Stimulated activated CD8-positive, alpha-beta memory T cell treated with anti-CD3 and anti-CD28 coated beads, Interleukin-7, amount 100 ng/mL, for 1 hour (primary cell): ENCODE results near the gene ST8SIA1.

Source experiments
- DNase-seq, 2 donors: peaks; one replicate each; pipeline ENCODE4 v3.0.0-alpha.2; 2020; ENCODE audit warnings: low read depth in 2 of 2

The ST8SIA1 gene

GRCh38 chr12:22329621-22330020 lies 4.9 kb downstream of the ST8SIA1 start:
- DNase-seq, result no peak

GRCh38 chr12:22325218-22325617 lies 9.3 kb downstream of the ST8SIA1 start:
- no peak for DNase-seq

DNA sequence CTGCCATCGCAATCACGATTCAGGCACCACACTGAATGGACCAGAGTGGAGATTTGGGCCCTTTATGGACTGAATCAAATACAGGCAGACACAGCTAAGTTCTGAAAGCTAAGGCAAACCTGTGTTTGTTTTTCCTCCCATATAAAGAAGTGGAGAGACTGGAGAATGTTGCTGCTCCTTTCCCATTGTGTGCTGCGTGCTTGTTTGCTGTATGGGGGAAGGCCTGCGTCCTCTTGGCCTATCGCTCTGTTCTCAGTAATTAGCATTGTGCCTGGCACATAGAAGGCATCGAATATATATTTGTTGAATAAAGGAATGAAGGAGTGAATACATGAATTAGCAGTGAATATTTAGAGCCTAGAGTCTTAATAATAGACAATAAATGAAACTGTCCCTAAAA lies 12.4 kb downstream of the ST8SIA1 start:
- DNase-seq, result no peak

DNA sequence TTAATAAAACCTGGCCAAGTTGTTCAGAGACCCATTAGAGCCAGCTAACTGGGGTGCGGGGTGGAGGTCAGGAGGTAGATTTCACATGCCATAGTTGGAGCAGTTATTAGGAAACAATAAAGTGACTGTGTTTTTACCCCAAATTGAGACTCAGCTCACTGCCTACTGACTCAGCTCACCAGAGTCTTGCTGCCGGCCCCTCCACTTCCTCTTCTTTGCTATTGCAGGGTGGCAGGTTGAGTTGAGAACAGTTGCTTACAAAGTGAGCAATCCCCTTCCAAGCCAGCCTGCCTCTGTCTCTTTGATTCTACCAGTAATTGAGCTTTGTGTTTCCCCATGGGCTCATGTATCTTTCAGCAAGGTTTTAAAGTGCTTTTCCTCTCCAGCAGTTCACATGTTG lies 12.9 kb downstream of the ST8SIA1 start:
- DNase-seq, result no peak

DNA sequence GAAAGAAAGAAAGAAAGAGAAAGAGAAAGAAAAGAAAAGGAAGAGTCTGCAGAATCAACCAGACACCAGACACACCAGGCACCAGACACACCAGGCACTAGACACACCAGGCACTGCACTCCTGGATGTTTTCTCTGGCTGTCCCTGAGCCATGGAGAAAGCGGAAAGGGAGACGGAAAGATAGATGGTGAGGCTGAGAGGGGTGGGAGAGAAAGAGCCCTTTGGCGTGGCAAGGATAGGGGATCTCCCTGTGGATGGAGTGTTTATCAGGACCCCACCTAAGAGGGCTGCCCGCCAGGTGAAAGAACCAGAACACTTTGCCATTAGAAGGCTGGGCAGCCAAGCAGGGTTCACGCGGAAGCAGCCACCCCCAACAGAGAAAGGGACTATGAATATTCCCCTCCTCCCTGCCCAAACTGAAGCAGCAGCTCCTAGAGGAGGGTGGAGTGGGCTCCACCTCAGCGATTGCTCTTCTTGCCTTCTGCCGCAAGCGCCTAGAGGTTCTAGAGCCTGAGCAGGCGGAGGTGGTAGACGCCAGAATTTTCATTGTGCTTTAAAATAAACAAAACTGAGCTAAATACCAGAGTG lies 13.4 kb downstream of the ST8SIA1 start:
- DNase-seq, result no peak

DNA sequence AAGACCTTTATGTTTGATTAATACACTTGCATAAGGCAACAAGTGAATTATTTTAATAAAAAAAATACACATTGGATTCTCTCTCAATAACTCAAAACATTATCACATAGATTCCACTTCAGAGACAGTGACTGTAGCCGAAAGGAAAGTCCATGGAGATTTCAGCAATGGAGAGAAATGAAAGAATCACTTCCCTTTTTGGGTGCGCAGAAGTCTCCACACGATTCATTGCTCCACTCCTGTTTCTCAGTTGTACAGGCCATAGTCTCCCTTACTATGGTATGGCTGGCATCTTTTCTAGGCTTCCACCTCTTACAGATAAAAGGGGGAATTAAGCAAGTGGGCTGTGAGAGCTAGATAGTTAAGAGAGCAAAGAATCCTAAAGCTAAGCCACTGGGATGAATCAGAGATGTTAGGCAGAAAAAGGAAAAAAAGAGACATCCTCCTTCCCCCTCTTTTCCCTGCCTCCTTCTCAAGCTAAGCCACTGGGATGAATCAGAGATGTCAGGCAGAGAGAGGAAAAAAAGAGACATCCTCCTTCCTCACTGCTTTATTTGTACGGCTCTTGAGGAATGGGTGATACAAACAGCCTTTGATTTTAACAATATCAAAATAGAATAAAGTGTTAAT lies 16.3 kb downstream of the ST8SIA1 start:
- no peak for DNase-seq

DNA sequence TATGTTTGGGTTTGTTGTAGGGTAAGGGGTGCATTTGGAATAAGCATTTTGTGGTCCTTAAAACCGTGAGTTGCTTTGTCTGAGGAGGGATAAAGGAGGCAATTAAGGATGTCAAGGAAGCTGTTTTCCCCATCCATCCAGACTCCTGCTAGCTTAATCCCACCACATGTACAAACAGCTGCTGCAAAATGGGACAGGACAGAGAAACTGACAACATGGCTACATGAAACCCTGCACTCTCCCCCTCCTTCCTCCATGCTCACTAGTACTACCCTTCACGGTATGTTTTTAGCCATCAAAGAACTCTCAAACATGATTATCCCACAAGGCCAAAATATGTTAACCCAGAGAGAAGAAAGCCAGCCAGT lies 20.6 kb downstream of the ST8SIA1 start:
- no peak for DNase-seq

- no peak for DNase-seq
Observed at GRCh38 chr12:22313286-22313962, 21.1 kb downstream of the ST8SIA1 start.

GRCh38 chr12:22312336-22312735 lies 22.2 kb downstream of the ST8SIA1 start:
- DNase-seq, result no peak

DNA sequence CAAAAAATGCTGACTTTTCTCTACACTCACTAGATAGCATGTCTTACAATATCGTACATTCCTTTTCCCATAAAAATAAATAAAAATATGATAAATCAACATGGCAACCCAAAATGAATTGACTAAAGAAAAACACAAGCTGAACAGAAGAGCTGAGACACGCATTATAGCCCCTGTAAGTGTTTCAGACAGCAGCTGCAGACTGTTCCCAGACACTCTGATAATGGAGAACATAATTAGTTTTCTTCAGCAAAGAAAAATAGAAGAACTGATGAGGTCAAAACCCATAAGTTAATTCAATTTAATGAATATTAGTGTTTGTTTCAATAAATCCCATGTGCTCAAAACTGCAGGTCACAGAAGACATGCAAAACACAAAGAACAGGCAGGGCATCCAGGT lies 23.8 kb downstream of the ST8SIA1 start:
- DNase-seq, result no peak

DNA sequence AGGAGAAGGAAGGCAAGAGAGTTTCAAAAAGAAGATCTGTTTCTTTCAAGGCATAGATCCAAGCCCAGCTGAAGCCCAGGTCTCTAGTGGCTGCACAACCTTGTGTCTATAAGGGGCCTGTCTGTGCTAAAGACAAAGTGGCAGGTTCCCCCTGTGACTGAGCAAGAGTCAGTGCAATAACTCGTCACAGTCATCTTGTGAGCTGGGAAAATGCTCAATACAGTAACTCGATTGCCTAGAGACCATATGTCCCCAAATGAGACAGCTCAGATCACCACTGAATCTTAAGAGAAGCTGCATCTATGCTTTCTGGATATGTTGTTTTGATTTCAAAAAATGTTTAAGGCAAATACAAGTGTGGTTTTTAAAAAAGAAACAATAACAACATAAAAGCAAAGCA lies 24.2 kb downstream of the ST8SIA1 start:
- no peak for DNase-seq

- DNase-seq, result no peak
Observed at GRCh38 chr12:22307811-22308210, 26.7 kb downstream of the ST8SIA1 start.

- DNase-seq, result no peak
Observed at GRCh38 chr12:22306311-22306710, 28.2 kb downstream of the ST8SIA1 start.

DNA sequence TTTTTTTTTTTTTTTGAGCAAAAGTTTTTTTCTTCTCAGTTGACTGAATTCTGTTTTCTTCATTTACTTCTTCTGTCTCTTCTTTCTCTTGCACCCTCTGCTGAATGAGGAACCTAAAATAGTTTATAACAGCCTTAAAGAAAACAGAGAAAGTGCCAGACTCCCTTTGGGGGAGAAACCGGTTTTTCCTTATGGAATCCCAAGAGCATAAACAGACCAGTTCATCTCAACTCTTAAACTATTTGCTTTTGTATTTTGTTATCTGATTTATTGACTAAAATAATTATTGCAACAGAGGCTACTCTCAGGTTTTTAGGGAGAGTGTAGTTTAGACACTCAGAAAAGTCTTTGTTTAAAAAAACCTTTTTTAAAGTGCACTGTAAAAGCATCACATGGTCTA lies 30.2 kb downstream of the ST8SIA1 start:
- no peak for DNase-seq

DNA sequence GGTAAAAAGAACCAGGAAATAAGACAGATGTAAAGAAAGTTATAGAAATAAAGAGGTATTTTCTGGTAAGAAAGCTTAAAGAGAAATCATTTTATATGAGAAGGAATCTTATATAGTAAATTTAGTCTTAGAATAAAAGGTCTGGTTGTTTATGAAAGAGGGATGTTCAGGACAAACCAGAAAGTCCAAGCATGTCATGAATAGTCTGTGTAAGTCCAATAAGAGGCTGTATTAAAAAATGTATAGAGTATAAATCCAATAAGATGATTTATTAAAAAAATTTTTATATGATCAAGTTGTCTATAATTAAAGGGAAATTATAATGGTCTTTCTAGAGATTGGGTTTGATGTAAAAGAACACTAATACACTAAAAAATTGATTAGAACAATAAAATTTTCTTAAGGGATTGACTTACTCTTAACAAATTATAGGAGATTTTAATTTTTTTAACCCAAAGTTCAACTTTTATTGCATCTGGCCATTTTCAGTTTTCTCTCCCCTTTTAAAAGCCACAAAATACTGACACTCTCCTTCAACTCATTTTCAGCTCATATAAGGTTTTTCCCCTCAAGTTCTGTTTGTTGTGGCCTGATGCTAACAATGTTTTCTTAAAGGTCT lies 35.1 kb downstream of the ST8SIA1 start:
- no peak for DNase-seq

GRCh38 chr12:22289250-22289649 lies 45.3 kb downstream of the ST8SIA1 start:
- no peak for DNase-seq

DNA sequence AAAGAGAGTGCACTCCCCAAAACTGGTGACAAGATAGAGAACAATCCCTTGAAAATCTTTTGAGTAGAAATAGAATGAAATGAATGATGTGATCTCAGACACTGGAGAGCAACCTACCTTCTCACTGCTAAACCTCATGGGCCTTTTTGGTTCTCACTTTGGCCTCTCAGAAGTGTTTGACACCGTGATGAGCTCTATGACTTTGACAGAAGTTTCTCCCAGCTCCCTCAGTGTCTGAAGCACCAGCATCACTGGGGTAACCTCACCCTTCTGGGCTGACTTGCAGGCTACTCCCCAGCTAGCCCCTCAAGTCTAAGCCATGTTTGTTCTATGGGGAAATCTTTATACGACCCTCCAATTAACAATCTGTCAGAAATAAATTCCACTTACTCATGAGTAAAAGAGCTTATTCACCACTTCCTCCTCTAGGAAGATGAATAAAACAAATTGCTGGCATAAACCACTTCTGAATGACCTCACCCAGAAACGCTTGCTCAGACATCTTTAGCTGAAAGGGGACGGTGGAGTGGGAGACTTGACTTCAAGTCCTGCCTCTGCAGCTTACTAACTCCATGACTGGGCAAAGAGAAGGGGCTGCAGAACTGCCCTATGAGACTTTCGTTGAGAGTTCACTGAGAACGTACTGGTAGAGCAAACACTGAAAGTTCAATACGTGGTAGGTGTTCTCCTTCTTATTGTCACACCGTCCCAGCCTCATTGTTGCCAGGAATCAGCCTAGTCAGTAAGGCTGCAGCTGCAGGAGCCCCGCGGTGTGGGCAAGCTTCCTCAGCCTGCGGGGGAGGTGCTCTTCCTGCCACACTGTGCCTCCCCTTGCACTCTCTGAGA lies 46.5 kb downstream of the ST8SIA1 start:
- no peak for DNase-seq

GRCh38 chr12:22287101-22287500 lies 47.4 kb downstream of the ST8SIA1 start:
- no peak for DNase-seq

GRCh38 chr12:22286569-22286968 lies 47.9 kb downstream of the ST8SIA1 start:
- no peak for DNase-seq

GRCh38 chr12:22285846-22286245 lies 48.7 kb downstream of the ST8SIA1 start:
- no peak for DNase-seq

- no peak for DNase-seq
Observed at GRCh38 chr12:22284871-22285270, 49.6 kb downstream of the ST8SIA1 start.

DNA sequence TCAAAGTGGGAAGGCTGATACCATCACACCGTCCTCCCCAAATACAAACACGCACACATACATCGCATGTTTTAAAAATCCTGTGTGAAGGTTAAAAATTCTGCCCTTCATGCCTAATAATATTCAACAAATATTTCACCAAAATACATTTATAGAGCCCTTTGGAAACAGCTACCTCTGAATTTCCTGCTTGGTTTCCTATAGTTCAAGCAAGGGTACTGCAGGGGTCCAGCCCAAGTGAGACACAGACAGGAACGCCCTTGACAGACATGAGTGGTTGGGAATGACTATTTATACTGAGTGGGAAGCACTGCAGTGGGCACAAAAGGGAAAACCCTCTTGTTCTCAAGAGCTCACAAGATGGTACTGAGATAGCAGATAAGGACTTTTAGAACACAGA lies 51.0 kb downstream of the ST8SIA1 start:
- DNase-seq, result no peak
